ENCODE measurements around the gene BMP6.

DNA sequence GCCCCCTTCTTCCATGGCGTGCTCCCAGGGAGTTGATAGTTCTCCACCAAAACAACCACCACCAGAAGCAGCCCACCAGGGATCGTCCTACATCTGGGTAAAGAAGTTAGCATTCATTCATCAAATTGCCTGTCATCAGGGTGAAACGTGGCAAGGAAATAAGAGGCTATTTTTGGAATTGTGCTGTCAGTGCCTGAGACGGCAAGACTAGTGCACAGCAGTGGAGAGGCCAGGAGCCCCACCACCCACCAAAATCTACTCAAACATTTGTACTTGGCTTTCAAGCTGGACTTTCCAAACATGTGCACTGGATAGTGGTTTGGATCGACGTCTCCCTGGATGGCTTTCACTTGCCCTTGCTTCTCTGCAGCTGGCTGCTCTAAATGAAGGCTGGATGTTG, 139.9 kb downstream of the BMP6 start:
- TF ChIP-seq, protein P1, sequence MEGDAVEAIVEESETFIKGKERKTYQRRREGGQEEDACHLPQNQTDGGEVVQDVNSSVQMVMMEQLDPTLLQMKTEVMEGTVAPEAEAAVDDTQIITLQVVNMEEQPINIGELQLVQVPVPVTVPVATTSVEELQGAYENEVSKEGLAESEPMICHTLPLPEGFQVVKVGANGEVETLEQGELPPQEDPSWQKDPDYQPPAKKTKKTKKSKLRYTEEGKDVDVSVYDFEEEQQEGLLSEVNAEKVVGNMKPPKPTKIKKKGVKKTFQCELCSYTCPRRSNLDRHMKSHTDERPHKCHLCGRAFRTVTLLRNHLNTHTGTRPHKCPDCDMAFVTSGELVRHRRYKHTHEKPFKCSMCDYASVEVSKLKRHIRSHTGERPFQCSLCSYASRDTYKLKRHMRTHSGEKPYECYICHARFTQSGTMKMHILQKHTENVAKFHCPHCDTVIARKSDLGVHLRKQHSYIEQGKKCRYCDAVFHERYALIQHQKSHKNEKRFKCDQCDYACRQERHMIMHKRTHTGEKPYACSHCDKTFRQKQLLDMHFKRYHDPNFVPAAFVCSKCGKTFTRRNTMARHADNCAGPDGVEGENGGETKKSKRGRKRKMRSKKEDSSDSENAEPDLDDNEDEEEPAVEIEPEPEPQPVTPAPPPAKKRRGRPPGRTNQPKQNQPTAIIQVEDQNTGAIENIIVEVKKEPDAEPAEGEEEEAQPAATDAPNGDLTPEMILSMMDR (IDR thresholded peaks at IDR 0.05) = no peak
- TF ChIP-seq EP300 (IDR thresholded peaks at IDR 0.05) (no peak), POLR2A (IDR thresholded peaks at IDR 0.05) (no peak)

Measured in sigmoid colon (tissue), 4 donors.